ENCODE data around the gene MESP2. TPM values are rescaled to one million over a fixed set of nuclear protein-coding genes. Genes with fewer than 3 reads are reported as not detected.
A peak's percentile ranks its signal among the peaks of the same experiment; 100 is the strongest.

MESP2 gene
- total and polyA plus RNA-seq, 9 of the 15 experiments (the other 6 are each of a cell fraction or from before 2014, with no cell fraction given) = 0.08 to 0.82 (median 0.37) TPM

DNA sequence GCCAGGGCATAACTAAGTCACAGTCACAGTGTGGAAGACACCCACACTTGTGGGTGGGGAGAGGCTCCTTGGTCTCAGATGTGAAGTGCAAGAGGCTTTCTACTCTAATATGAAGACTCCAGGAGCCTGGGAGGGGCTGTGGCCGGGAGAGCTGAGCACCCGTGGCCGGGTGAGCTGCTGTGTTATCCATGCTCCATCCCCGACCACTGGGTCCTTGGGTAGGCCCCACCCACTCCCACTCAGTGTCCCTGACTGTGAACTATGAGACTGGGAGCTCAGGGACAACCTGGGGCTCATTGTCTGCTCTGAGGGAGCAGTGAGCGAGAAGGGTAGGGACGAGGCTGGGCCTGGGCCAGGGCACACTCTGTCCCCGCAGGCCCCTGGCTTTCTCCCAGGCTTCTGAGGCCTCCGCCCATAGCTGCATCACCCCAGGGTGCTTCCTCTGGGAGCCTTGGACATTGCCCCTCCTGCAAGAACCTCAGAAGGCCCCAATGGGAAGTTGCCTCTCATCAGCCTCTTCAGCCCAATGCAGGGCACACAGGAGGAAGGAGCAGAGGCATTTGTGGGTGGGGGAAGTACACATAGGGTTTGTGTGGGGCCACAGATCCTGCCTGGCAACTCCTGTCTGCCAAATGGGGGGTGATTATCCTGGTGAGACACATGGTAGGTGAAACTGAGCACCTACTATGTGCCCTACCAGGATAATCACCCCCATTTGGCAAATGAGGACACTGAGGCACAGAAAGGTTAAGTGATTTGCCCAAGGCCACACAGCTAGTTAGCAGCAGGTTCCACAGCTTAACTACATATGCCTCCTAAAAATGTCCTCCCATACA is 36.1 kb downstream of the MESP2 start (continued):
- TF ChIP-seq, protein P1, sequence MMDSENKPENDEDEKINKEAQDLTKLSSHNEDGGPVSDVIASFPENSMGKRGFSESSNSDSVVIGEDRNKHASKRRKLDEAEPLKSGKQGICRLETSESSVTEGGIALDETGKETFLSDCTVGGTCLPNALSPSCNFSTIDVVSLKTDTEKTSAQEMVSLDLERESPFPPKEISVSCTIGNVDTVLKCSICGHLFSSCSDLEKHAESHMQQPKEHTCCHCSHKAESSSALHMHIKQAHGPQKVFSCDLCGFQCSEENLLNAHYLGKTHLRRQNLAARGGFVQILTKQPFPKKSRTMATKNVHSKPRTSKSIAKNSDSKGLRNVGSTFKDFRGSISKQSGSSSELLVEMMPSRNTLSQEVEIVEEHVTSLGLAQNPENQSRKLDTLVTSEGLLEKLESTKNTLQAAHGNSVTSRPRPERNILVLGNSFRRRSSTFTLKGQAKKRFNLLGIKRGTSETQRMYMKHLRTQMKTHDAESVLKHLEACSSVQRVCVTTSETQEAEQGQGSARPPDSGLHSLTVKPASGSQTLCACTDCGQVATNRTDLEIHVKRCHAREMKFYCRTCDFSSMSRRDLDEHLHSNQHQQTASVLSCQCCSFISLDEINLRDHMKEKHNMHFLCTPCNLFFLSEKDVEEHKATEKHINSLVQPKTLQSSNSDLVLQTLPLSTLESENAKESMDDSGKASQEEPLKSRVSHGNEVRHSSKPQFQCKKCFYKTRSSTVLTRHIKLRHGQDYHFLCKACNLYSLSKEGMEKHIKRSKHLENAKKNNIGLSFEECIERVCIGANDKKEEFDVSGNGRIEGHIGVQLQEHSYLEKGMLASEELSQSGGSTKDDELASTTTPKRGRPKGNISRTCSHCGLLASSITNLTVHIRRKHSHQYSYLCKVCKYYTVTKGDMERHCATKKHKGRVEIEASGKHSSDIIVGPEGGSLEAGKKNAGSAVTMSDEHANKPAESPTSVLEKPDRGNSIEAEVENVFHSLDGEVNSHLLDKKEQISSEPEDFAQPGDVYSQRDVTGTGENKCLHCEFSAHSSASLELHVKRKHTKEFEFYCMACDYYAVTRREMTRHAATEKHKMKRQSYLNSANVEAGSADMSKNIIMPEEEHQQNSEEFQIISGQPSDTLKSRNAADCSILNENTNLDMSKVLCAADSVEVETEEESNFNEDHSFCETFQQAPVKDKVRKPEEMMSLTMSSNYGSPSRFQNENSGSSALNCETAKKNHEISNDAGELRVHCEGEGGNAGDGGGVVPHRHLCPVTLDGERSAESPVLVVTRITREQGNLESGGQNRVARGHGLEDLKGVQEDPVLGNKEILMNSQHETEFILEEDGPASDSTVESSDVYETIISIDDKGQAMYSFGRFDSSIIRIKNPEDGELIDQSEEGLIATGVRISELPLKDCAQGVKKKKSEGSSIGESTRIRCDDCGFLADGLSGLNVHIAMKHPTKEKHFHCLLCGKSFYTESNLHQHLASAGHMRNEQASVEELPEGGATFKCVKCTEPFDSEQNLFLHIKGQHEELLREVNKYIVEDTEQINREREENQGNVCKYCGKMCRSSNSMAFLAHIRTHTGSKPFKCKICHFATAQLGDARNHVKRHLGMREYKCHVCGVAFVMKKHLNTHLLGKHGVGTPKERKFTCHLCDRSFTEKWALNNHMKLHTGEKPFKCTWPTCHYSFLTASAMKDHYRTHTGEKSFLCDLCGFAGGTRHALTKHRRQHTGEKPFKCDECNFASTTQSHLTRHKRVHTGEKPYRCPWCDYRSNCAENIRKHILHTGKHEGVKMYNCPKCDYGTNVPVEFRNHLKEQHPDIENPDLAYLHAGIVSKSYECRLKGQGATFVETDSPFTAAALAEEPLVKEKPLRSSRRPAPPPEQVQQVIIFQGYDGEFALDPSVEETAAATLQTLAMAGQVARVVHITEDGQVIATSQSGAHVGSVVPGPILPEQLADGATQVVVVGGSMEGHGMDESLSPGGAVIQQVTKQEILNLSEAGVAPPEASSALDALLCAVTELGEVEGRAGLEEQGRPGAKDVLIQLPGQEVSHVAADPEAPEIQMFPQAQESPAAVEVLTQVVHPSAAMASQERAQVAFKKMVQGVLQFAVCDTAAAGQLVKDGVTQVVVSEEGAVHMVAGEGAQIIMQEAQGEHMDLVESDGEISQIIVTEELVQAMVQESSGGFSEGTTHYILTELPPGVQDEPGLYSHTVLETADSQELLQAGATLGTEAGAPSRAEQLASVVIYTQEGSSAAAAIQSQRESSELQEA (IDR thresholded peaks at IDR 0.05; ENCODE audit: low read depth) = no peak
- no peak for TF ChIP-seq ZNF668 (CRISPR knock-in tag; IDR thresholded peaks at IDR 0.05)
- no peak for TF ChIP-seq HDAC6 (IDR thresholded peaks at IDR 0.05; ENCODE audit: low read depth, low read length)
- TF ChIP-seq, protein P2, sequence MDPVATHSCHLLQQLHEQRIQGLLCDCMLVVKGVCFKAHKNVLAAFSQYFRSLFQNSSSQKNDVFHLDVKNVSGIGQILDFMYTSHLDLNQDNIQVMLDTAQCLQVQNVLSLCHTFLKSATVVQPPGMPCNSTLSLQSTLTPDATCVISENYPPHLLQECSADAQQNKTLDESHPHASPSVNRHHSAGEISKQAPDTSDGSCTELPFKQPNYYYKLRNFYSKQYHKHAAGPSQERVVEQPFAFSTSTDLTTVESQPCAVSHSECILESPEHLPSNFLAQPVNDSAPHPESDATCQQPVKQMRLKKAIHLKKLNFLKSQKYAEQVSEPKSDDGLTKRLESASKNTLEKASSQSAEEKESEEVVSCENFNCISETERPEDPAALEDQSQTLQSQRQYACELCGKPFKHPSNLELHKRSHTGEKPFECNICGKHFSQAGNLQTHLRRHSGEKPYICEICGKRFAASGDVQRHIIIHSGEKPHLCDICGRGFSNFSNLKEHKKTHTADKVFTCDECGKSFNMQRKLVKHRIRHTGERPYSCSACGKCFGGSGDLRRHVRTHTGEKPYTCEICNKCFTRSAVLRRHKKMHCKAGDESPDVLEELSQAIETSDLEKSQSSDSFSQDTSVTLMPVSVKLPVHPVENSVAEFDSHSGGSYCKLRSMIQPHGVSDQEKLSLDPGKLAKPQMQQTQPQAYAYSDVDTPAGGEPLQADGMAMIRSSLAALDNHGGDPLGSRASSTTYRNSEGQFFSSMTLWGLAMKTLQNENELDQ (CRISPR knock-in tag; IDR thresholded peaks at IDR 0.05; ENCODE audit: borderline replicate concordance) = no peak
- no peak for TF ChIP-seq POLR3A (IDR thresholded peaks at IDR 0.05; ENCODE audit: borderline replicate concordance, extremely low read depth, insufficient read depth, insufficient read length)
- TF ChIP-seq BCOR (IDR thresholded peaks at IDR 0.05) = peak; percentile 85
- TF ChIP-seq SP2 (IDR thresholded peaks at IDR 0.05; ENCODE audit: extremely low read depth, low read depth, low read length, poor library complexity, severe bottlenecking) = no peak
- no peak for TF ChIP-seq CBX5 (IDR thresholded peaks at IDR 0.05; ENCODE audit: borderline replicate concordance, low read depth)
